Astrocyte of the cerebellum (primary cell): ENCODE results near the gene CEP63.

ENCODE experiments used
- DNase-seq: peaks from one replicate; pipeline ENCODE4 v3.0.0-alpha.2; 2011; ENCODE audit warnings: low read depth
- H3K4me3 ChIP-seq: 2 replicates; pipeline ENCODE4 v1.5.1; 2011; ENCODE audit warnings: mild to moderate bottlenecking, low read depth, low read length, moderate library complexity
- CTCF ChIP-seq: IDR thresholded peaks from 2 replicates; pipeline ENCODE4 v1.5.1; 2012; ENCODE audit warnings: low read length, low read depth, moderate library complexity, mild to moderate bottlenecking; ENCODE audit errors: missing control alignments
- in situ Hi-C: cut with HindIII; loops from 2 replicates; pipeline ENCODE4 v1.10.0; 2017; ENCODE audit warnings: low sequenced_read_pairs

The CEP63 gene

GRCh38 chr3:134464064-134464688, 21.7 kb upstream of the CEP63 start:
- TF ChIP-seq CTCF = no peak
- no peak overlapping the region for H3K4me3 ChIP-seq
- in situ Hi-C loops = no loop called here
- DNase-seq = peak; percentile 99

GRCh38 chr3:134464689-134465365, 21.0 kb upstream of the CEP63 start:
- no peak for DNase-seq
- H3K4me3 ChIP-seq = no peak overlapping the region
- peak; percentile 12 for TF ChIP-seq CTCF
- in situ Hi-C loops = no loop called here

- in situ Hi-C loops = no loop called here
- DNase-seq = no peak
- TF ChIP-seq CTCF = no peak
- no peak overlapping the region for H3K4me3 ChIP-seq
These were observed 19.5 kb upstream of the CEP63 start for GRCh38 chr3:134466331-134466730.

GRCh38 chr3:134468519-134468918, 17.3 kb upstream of the CEP63 start:
- in situ Hi-C loops = no loop called here
- H3K4me3 ChIP-seq = no peak overlapping the region
- no peak for DNase-seq
- TF ChIP-seq CTCF = no peak

- no peak for TF ChIP-seq CTCF
- no peak overlapping the region for H3K4me3 ChIP-seq
- in situ Hi-C loops = no loop called here
- no peak for DNase-seq
These were observed 14.2 kb upstream of the CEP63 start for GRCh38 chr3:134471521-134472193.

GRCh38 chr3:134472831-134473230, 13.0 kb upstream of the CEP63 start:
- H3K4me3 ChIP-seq = no peak overlapping the region
- in situ Hi-C loops = no loop called here
- no peak for TF ChIP-seq CTCF
- DNase-seq = no peak
